ENCODE measurements around the gene ENPP3. TPM values are rescaled to one million over a fixed set of nuclear protein-coding genes. Genes with fewer than 3 reads are reported as not detected.
"Not testable (repeated sequence)": the region's sequence is repeated elsewhere in the genome, so short reads cannot be mapped to it uniquely, and the experiment has no call there.

ENPP3 gene
- total RNA-seq, 1 experiment from 2014 or later: 0.15 TPM

DNA sequence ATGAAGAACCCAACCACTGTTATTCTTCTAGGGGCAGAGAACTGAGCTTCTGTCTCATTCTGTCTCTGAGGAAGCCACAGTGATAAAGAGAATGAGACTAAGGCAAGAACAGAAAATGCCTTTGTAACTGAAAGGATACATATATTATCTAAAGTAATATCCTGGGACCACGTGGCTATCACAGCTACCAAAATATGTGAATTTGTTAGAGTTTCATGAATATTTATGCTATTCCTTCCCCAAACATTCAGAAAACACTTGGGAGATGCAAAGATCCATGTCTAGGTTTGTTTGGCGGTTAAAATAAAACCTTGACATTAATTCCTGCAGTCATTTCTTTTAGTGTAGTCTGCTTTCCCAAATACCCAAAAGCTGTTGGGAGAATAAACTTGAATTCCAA is 66.8 kb downstream of the ENPP3 start:
- H4K20me1 ChIP-seq (ENCODE audit: control insufficient read depth, insufficient read depth, insufficient read length); H3K27ac Mint-ChIP-seq; H3K79me1 ChIP-seq (ENCODE audit: insufficient read depth, low read depth, low read length, poor library complexity, severe bottlenecking); H3T11ph ChIP-seq (ENCODE audit: low read length); H2BK12ac ChIP-seq (ENCODE audit: insufficient read length, low read depth, low read length); H3K79me2 ChIP-seq (ENCODE audit: insufficient read depth, low read length); H3K18ac ChIP-seq (ENCODE audit: insufficient read length, low read depth, low read length); H4K91ac ChIP-seq (ENCODE audit: insufficient read length, low read depth, low read length); H3K9me3 Mint-ChIP-seq; H4K8ac ChIP-seq (replicated peaks; ENCODE audit: insufficient read length, low read depth, low read length); H3K23ac ChIP-seq (ENCODE audit: insufficient read length, low read depth, low read length); H3K4me2 ChIP-seq (ENCODE audit: insufficient read depth, insufficient read length, low read length); H3K56ac ChIP-seq (ENCODE audit: insufficient read length, low read depth, low read length); H3K4me3 Mint-ChIP-seq; DNase-seq; H3K9ac ChIP-seq (ENCODE audit: extremely low read depth, insufficient read length, low read length); H2BK15ac ChIP-seq (ENCODE audit: low read depth, low read length); H3K9me3 ChIP-seq (ENCODE audit: control insufficient read depth, low read depth, low read length); H2AK5ac ChIP-seq (ENCODE audit: insufficient read length, low read length); H4K5ac ChIP-seq (ENCODE audit: insufficient read length, low read depth, low read length); H2AFZ ChIP-seq (ENCODE audit: low read length); H2BK5ac ChIP-seq (ENCODE audit: insufficient read length, low read length); H3K27me3 Mint-ChIP-seq (ENCODE audit: low read depth); H3K4me1 ChIP-seq (ENCODE audit: insufficient read depth, low read length); H2BK120ac ChIP-seq (ENCODE audit: low read depth, low read length, poor library complexity, severe bottlenecking); H3K27me3 ChIP-seq (ENCODE audit: insufficient read depth, low read length); H3K4ac ChIP-seq (ENCODE audit: low read depth, low read length); H3K23me2 ChIP-seq (ENCODE audit: insufficient read length, low read depth, low read length, poor library complexity, severe bottlenecking); H3K27ac ChIP-seq (ENCODE audit: insufficient read length, low read depth, low read length); H3K36me3 Mint-ChIP-seq (ENCODE audit: insufficient read depth in 1 of 3, low read depth in 3 of 3); H2BK20ac ChIP-seq (ENCODE audit: low read depth, low read length, poor library complexity, severe bottlenecking); H3K4me1 Mint-ChIP-seq; H3K14ac ChIP-seq (ENCODE audit: insufficient read depth, low read length): not testable (repeated sequence)
- WGBS (ENCODE audit: extremely low coverage, insufficient read length, low lambda C conversion rate): no CpG with 5 or more reads among the region's 2 CpGs

- not testable (repeated sequence) for H4K91ac ChIP-seq (ENCODE audit: insufficient read length, low read depth, low read length); H2AFZ ChIP-seq (ENCODE audit: low read length); H3K27me3 ChIP-seq (ENCODE audit: insufficient read depth, low read length); H3K18ac ChIP-seq (ENCODE audit: insufficient read length, low read depth, low read length); H3T11ph ChIP-seq (ENCODE audit: low read length); H3K27me3 Mint-ChIP-seq (ENCODE audit: low read depth); H2AK5ac ChIP-seq (ENCODE audit: insufficient read length, low read length); H2BK20ac ChIP-seq (ENCODE audit: low read depth, low read length, poor library complexity, severe bottlenecking); H2BK5ac ChIP-seq (ENCODE audit: insufficient read length, low read length); DNase-seq; H3K4ac ChIP-seq (ENCODE audit: low read depth, low read length); H3K79me1 ChIP-seq (ENCODE audit: insufficient read depth, low read depth, low read length, poor library complexity, severe bottlenecking); H3K27ac Mint-ChIP-seq; H3K9ac ChIP-seq (ENCODE audit: extremely low read depth, insufficient read length, low read length); H4K8ac ChIP-seq (replicated peaks; ENCODE audit: insufficient read length, low read depth, low read length); H3K4me1 ChIP-seq (ENCODE audit: insufficient read depth, low read length); H3K4me3 Mint-ChIP-seq; H3K9me3 Mint-ChIP-seq; H4K20me1 ChIP-seq (ENCODE audit: control insufficient read depth, insufficient read depth, insufficient read length); H3K56ac ChIP-seq (ENCODE audit: insufficient read length, low read depth, low read length); H3K27ac ChIP-seq (ENCODE audit: insufficient read length, low read depth, low read length); H3K4me1 Mint-ChIP-seq; H3K14ac ChIP-seq (ENCODE audit: insufficient read depth, low read length); H3K36me3 Mint-ChIP-seq (ENCODE audit: insufficient read depth in 1 of 3, low read depth in 3 of 3); H2BK120ac ChIP-seq (ENCODE audit: low read depth, low read length, poor library complexity, severe bottlenecking); H3K23me2 ChIP-seq (ENCODE audit: insufficient read length, low read depth, low read length, poor library complexity, severe bottlenecking); H4K5ac ChIP-seq (ENCODE audit: insufficient read length, low read depth, low read length); H3K23ac ChIP-seq (ENCODE audit: insufficient read length, low read depth, low read length); H3K9me3 ChIP-seq (ENCODE audit: control insufficient read depth, low read depth, low read length); H3K4me2 ChIP-seq (ENCODE audit: insufficient read depth, insufficient read length, low read length); H2BK12ac ChIP-seq (ENCODE audit: insufficient read length, low read depth, low read length); H3K79me2 ChIP-seq (ENCODE audit: insufficient read depth, low read length); H2BK15ac ChIP-seq (ENCODE audit: low read depth, low read length)
- no CpG with 5 or more reads among the region's 18 CpGs for WGBS (ENCODE audit: extremely low coverage, insufficient read length, low lambda C conversion rate)
Observed at GRCh38 chr6:131710917-131711316, 73.8 kb downstream of the ENPP3 start, which contains the start of gene CTAGE9. TSS of gene CTAGE9 (minus strand) at chr6:131711017. CDS start at chr6:131711017, 0 bp downstream.

All from H9 (cell line).